ENCODE results near the gene PILRB.
"Not testable (repeated sequence)": the region's sequence is repeated elsewhere in the genome, so short reads cannot be mapped to it uniquely, and the experiment has no call there.

Gene PILRB

GRCh38 chr7:100357131-100357561 lies 771 bp upstream of the PILRB start:
- DNase-seq, result no peak

GRCh38 chr7:100358857-100359212 lies 918 bp downstream of the PILRB start:
- no peak for DNase-seq

GRCh38 chr7:100360135-100360854 lies 2.4 kb downstream of the PILRB start:
- DNase-seq, result no peak

GRCh38 chr7:100363098-100363497 lies 5.2 kb downstream of the PILRB start:
- DNase-seq, result no peak

GRCh38 chr7:100363797-100364196 lies 5.9 kb downstream of the PILRB start:
- not testable (repeated sequence) for DNase-seq

- no peak for DNase-seq
Measured at GRCh38 chr7:100364480-100364879, 6.6 kb downstream of the PILRB start.

GRCh38 chr7:100365998-100366367 lies 8.1 kb downstream of the PILRB start:
- DNase-seq, result not testable (repeated sequence)

GRCh38 chr7:100366411-100367250 lies 8.7 kb downstream of the PILRB start:
- no peak for DNase-seq

- DNase-seq, result no peak
Measured at GRCh38 chr7:100367251-100367620, 9.3 kb downstream of the PILRB start.

- no peak for DNase-seq
Measured at GRCh38 chr7:100367676-100368613, 10.0 kb downstream of the PILRB start.

- no peak for DNase-seq
Measured at GRCh38 chr7:100369105-100369504, 11.2 kb downstream of the PILRB start.

GRCh38 chr7:100370303-100370702 lies 12.4 kb downstream of the PILRB start:
- DNase-seq, result no peak

- DNase-seq, result no peak
Measured at GRCh38 chr7:100370746-100371145, 12.8 kb downstream of the PILRB start.

- no peak for DNase-seq
Measured at GRCh38 chr7:100371561-100372171, 13.7 kb downstream of the PILRB start.

- DNase-seq, result no peak
Measured at GRCh38 chr7:100372256-100372655, 14.3 kb downstream of the PILRB start.

GRCh38 chr7:100372694-100373093 lies 14.8 kb downstream of the PILRB start:
- DNase-seq, result no peak

GRCh38 chr7:100373261-100373831 lies 15.4 kb downstream of the PILRB start, which contains the start of gene PILRA:
Gene PILRA, plus strand, starts transcription at chr7:100373487. Its CDS starts 170 bp downstream, at chr7:100373657.
- no peak for DNase-seq

- DNase-seq, result not testable (repeated sequence)
Measured at GRCh38 chr7:100373870-100374598, 16.1 kb downstream of the PILRB start.

- no peak for DNase-seq
Measured at GRCh38 chr7:100374601-100375000, 16.7 kb downstream of the PILRB start.

GRCh38 chr7:100376066-100376465 lies 18.1 kb downstream of the PILRB start:
- DNase-seq, result no peak

GRCh38 chr7:100378114-100378755 lies 20.3 kb downstream of the PILRB start:
- no peak for DNase-seq

All from NCI-H1105 (cell line).